Ascending aorta (tissue), 2 donors: ENCODE data around the gene ENAH. TPM values are rescaled to one million over a fixed set of nuclear protein-coding genes. Genes with fewer than 3 reads are reported as not detected.
A peak's percentile ranks its signal among the peaks of the same experiment; 100 is the strongest.
"Not testable (repeated sequence)": the region's sequence is repeated elsewhere in the genome, so short reads cannot be mapped to it uniquely, and the experiment has no call there.

Source experiments
- DNase-seq, 2 donors: peaks; one replicate each; pipeline ENCODE4 v3.0.0-alpha.2; 2019; ENCODE audit warnings: low spot score in 2 of 2
- H3K27ac ChIP-seq, 2 donors: fragments of 200-600 bp; sonication (generic); one replicate each; pipeline ENCODE4 v1.5.1; 2016 to 2017; ENCODE audit warnings: mild to moderate bottlenecking in 1 of 2
- H3K27me3 ChIP-seq: fragments of 200-600 bp; sonication (generic); one replicate; pipeline ENCODE4 v1.5.1; 2017
- H3K36me3 ChIP-seq, 2 donors: fragments of 200-600 bp; sonication (generic); one replicate each; pipeline ENCODE4 v1.5.1; 2016
- H3K4me1 ChIP-seq, 2 donors: fragments of 200-600 bp; sonication (generic); one replicate each; pipeline ENCODE4 v1.5.1; 2016 to 2017; ENCODE audit warnings: mild to moderate bottlenecking in 1 of 2
- H3K4me3 ChIP-seq, 2 donors: fragments of 200-600 bp; sonication (generic); one replicate each; pipeline ENCODE4 v1.5.1; 2016 to 2017; ENCODE audit warnings: mild to moderate bottlenecking in 1 of 2
- H3K9me3 ChIP-seq, 2 donors: fragments of 200-600 bp; sonication (generic); one replicate each; pipeline ENCODE4 v1.5.1; 2016
- CTCF ChIP-seq, 3 experiments: fragments of 200-600 bp in 2 of 3; fragments of 450-650 bp in 1 of 3; sonication (generic) in 2 of 3; IDR thresholded peaks; one replicate each; pipeline ENCODE4 v1.5.1; 2016 to 2019; ENCODE audit warnings: antibody characterized with exemption in 3 of 3, mild to moderate bottlenecking in 1 of 3, moderate library complexity in 1 of 3
- intact Hi-C: fragments of 100-400 bp; cut with DNase I; formaldehyde crosslinking; loops from one replicate; pipeline ENCODE4 v1.15.1; 2023
- total RNA-seq: library from RNA; depleted of rRNA; stranded (reverse); fragments of >200 nt; gene quantifications from one replicate; pipeline ENCODE4 v1.1.0, GENCODE V29; 2016

ENAH gene
- 103 TPM for total RNA-seq

- H3K4me1 ChIP-seq, result peaks cover 3 to 37% of the 10 kb centered on the region in 2 donors
- H3K4me3 ChIP-seq, result peak within 1 kb of the TSS; percentile 58 to 79
- H3K27ac ChIP-seq, result peak within 1 kb of the TSS; percentile 99 to 100
- no peak for TF ChIP-seq CTCF (IDR thresholded peaks at IDR 0.05)
- H3K27me3 ChIP-seq, result no peaks in the 10 kb centered on the region
- intact Hi-C loops, result loop anchor here (1.0 to 10.0 kb wide), 7 partner anchors 46 to 272 kb away; partner anchors contain the start of gene PYCR2
- DNase-seq, result peak in 1 of 2 donors; percentile 89
- no peaks in the 10 kb centered on the region for H3K36me3 ChIP-seq
- no peaks in the 10 kb centered on the region for H3K9me3 ChIP-seq
These were observed at the start of gene ENAH for GRCh38 chr1:225652729-225653462. ENAH (minus strand) TSS chr1:225653123; CDS start chr1:225652690, 433 bp downstream.

- Histone ChIP-seq H3K27ac (peak overlapping the region; percentile 71 to 73), H3K9me3 (no peaks in the 10 kb centered on the region), H3K4me1 (peaks cover 0 to 26% of the 10 kb centered on the region in 2 donors), H3K27me3 (no peaks in the 10 kb centered on the region), H3K36me3 (no peaks in the 10 kb centered on the region), H3K4me3 (peak overlapping the region in 1 of 2 donors; percentile 19)
- intact Hi-C loops, result loop anchor here (1.0 to 2.0 kb wide), 3 partner anchors 34 to 66 kb away; partner anchors contain the start of gene ENAH
- DNase-seq, result no peak
- TF ChIP-seq CTCF (IDR thresholded peaks at IDR 0.05), result no peak
These were observed 48.1 kb upstream of the ENAH start for GRCh38 chr1:225700889-225701465.

GRCh38 chr1:225700164-225700821 is 47.4 kb upstream of the ENAH start:
- Histone ChIP-seq H3K4me3 (peak overlapping the region in 1 of 2 donors; percentile 19), H3K27me3 (no peaks in the 10 kb centered on the region), H3K9me3 (no peaks in the 10 kb centered on the region), H3K4me1 (peaks cover 0 to 31% of the 10 kb centered on the region in 2 donors), H3K27ac (peak overlapping the region; percentile 71 to 79), H3K36me3 (no peaks in the 10 kb centered on the region)
- no peak for TF ChIP-seq CTCF (IDR thresholded peaks at IDR 0.05)
- intact Hi-C loops, result loop anchor here (1.0 to 2.0 kb wide), 3 partner anchors 35 to 67 kb away; partner anchors contain the start of gene ENAH
- DNase-seq, result peak in 1 of 2 donors; percentile 90

- Histone ChIP-seq H3K36me3 (no peaks in the 10 kb centered on the region), H3K4me3 (no peak overlapping the region), H3K4me1 (peaks cover 0 to 39% of the 10 kb centered on the region in 2 donors), H3K27me3 (no peaks in the 10 kb centered on the region), H3K9me3 (no peaks in the 10 kb centered on the region), H3K27ac (peak overlapping the region; percentile 71 to 79)
- intact Hi-C loops, result loop anchor here (5.0 kb wide), 1 partner anchor 118 kb away; no protein-coding TSS in a partner anchor
- TF ChIP-seq CTCF (IDR thresholded peaks at IDR 0.05), result no peak
- DNase-seq, result no peak
These were observed 46.4 kb upstream of the ENAH start for GRCh38 chr1:225699336-225699735.

- not testable (repeated sequence) for H3K9me3 ChIP-seq, H3K27me3 ChIP-seq, H3K36me3 ChIP-seq, H3K4me3 ChIP-seq
- DNase-seq, result peak in 1 of 2 donors; percentile 56
- intact Hi-C loops, result loop anchor here (5.0 kb wide), 1 partner anchor 119 kb away; no protein-coding TSS in a partner anchor
- Histone ChIP-seq H3K27ac (peak overlapping the region; percentile 79), H3K4me1 (peaks cover 7 to 48% of the 10 kb centered on the region in 2 donors)
These were observed 45.3 kb upstream of the ENAH start for GRCh38 chr1:225698194-225698593.
